NCI-H1417 (cell line): ENCODE data around the gene TTLL3.
"Not testable (repeated sequence)": the region's sequence is repeated elsewhere in the genome, so short reads cannot be mapped to it uniquely, and the experiment has no call there.

Experiments used
- DNase-seq, 3 experiments: peaks; one replicate each; lab custom pipeline; 2025; lab: John Stamatoyannopoulos, UW

TTLL3 gene

DNA sequence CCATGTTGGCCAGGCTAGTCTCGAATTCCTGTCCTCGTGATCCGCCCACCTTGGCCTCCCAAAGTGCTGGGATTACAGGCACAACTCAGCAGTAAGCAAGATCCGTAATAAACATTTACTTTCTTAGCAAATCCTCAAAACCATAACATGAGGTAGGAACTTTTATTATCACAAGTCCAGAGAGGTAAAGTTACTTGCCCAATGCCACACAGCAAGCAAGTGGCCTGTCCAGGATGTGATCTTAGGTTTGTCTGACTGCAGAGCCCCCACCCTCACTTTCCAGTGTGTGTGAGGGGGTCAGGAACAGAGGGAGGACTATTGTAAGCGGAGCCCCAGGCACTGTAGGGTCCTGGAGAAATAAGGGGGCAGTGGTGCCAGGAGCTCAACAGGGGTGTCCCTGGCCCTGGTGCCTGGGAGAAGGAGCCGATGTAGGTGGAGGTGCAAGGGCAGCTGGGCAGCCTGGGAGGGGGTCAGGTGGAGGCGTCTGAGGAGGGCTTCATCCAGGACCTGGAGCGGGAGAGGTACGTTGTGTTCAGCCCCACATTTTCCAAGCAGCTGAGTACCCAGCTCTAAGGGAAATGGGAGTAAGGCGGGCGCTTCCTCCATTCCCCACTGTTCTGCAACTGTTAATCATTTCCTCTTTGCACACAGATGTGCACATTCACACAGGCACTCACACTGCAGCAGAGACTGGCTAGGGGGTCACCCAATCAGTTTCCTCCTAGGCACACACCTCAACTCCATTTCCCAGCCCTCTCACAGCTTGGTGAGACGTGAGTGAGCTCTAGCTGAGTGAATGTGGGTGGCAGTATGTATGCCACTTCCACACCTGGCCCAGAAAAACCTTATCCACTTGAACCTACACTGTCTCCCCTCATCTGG, 27.9 kb downstream of the TTLL3 start:
- no peak for DNase-seq

DNA sequence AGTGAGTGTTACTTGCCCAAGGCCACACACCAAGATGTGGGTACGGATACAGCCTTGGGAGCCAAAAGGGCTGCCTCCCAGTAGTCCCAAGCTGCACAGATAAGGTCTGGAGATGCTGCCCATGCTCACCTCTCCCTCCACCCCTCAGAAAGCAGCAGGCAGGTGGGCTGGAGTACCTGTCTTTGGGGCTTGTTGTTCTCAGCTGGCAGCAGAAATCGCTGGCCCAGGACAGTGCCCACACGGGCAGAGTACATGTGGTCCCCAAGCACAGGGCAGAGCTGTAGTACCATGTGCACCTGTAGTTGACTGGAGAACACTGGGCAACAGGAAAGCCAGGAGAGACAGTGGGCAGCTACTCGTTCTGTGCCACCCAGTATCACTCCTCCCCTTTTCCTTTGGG, 28.8 kb downstream of the TTLL3 start:
- no peak for DNase-seq

DNA sequence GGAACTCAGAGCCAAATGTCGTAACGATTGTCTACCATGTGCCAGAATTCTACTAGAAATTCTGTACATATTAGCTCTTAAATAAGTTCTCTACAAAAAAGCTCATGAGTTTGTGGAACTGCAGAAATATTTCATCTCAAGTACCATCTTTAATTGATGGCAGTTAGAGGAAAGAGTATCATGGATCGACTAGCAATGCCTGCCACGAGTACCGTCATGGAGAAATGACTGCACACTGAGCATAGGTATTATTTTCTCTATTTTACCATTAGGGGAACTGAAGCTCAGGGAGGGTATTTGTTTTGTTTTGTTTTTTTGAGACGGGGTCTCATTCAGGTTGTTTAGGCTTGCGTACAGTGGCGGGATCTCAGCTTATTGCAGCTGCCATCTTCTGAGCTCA, 31.0 kb downstream of the TTLL3 start:
- DNase-seq: no peak

DNA sequence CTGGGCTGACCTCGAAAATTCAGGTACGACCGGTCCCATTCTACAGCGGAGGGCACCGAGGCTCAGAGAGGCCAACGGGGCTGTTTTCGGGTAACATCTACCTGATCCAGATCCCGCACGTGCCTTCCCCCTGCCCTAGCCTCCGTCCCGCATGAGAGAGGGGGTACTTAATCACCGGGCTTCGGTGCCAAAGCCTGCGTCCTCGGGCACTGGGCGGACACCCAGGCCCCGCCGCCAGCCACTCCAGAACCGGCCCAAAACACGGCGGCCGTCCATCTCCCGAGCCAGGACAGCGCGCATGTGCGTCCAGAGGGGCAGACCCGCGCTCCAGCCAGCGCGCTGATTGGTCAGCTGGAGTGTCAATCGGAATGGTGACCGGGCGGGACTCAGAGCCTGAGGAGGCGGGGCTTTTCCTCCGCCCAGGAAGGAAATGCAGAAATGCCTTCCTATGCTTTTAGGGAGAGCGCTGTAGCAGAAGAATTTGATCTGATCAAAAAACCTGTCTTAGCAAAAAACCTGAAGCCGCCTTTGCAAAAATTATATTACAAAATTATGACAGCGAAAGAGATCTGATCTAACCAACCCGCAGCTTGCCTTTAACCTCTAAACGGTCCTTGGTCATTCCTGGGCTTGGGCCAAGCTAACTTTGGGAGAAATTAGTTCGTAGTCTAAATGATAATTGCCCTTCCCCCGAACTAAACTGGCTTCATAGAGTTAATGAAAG, 33.8 kb downstream of the TTLL3 start, which contains the start of gene RPUSD3:
RPUSD3 (minus strand) TSS at position 294 of the 724 bp plus-strand sequence; CDS start at position 276, 18 bp downstream.
- DNase-seq: peak; percentile 84 to 92 (median 91)

DNA sequence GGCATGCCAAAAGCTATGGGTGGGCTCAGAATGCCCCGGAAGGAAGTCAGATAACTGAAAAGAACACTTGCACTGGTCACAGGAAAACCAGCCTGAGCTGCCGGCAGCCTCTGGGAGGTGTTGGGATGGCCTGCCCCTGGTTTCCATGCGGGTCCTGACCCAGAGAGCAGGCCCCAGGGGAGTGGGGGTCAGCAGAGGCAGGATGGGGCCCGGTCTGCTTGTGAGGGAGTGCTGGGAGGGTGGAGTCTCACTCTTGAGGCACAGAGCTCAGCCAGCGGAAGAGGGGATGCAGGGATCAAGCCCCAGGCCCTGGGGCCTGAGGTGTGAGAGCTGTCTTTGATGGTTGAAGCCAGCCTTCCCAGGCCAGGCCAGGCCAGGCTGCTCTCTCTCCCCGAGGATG, 36.2 kb downstream of the TTLL3 start:
- DNase-seq: no peak

DNA sequence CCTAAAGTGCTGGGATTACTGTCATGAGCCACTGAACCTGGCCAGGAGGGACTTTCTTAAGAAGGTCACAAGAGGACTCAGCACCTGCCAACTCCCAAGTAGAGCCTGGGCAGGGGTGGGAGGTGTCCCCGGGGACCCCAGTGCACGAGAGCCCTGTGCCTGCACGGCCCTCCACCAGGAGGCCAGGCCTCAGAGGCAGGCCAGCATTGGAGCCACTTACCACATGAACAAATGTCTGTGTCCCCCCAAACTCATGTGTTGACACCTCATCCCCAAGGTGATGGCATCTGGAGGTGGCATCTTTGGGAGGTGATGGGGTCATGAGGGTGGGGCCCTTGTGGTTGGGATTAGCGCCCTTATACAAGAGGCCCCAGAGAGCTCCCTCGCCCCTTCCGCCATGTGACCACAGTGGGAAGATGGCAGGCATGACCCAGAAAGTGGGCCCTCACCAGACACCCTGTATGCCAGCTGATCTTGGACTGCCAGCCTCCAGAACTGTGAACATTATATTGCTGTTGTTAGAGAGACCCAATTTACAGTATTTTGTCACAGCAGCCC, 36.9 kb downstream of the TTLL3 start:
- no peak for DNase-seq

DNA sequence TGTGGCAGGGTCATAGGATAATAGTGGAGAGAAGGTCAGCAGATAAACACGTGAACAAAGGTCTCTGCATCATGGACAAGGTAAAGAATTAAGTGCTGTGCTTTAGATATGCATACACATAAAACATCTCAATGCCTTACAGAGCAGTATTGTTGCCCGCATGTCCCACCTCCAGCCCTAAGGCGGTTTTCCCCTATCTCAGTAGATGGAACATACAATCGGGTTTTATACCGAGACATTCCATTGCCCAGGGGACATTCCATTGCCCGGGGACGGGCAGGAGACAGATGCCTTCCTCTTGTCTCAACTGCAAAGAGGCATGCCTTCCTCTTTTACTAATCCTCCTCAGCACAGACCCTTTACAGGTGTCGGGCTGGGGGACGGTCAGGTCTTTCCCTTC, 37.8 kb downstream of the TTLL3 start:
- DNase-seq: not testable (repeated sequence)

DNA sequence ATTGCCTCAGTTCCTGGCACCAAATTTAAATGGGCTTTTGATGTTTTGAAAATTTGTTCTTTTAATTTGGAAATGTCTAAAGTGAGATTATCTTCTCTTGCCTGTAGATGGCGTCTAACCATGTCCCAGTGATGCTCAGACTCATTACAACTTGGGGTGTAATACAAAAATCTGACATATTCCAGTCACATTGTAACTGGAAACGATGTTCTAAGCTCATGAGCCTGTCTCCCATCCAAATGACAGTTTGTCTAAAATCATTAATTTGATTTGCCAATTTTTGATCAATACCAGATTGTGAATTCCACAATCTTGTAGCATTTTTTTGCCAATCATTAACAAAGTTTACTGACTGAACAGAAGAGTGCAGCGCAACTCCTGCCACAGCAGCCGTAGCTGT, 38.8 kb downstream of the TTLL3 start:
- peak in 1 of 3 experiments; percentile 17 for DNase-seq

DNA sequence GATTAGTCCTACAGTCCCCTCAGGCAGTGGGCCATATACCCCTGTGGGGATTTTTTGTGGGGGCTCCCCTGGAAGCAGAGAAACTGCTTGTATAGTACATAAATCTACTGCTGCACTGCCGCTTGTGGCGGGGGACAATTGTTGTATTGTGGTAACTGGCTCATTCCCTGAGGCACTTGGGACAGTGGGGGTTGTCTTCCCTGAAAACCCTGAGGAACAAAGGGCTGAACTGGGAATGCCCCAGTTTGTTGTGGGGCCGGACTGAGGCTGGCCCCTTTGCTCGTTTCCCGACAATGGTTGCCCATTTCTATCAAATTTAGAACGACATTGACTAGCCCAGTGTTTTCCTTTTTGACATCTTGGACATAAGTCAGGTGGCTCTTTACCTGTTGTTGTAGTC, 41.3 kb downstream of the TTLL3 start:
- not testable (repeated sequence) for DNase-seq

DNA sequence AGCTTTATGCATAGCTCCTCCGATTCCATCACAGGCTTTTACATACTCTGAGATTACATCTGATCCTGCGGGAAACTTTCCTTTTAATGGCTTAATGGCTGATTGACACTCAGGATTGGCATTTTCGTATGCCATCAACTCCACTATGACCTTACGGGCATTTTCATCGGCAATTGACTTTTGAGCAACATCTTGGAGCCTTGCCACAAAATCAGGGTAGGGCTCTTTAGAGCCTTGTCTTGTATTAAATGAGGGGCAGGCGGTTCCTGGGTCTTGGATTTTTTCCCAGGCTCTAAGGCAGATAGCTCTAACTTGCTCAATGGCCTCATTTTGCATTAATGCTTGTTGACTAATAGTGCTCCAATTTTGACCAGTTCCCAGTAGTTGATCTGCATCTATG, 41.9 kb downstream of the TTLL3 start:
- not testable (repeated sequence) for DNase-seq

DNA sequence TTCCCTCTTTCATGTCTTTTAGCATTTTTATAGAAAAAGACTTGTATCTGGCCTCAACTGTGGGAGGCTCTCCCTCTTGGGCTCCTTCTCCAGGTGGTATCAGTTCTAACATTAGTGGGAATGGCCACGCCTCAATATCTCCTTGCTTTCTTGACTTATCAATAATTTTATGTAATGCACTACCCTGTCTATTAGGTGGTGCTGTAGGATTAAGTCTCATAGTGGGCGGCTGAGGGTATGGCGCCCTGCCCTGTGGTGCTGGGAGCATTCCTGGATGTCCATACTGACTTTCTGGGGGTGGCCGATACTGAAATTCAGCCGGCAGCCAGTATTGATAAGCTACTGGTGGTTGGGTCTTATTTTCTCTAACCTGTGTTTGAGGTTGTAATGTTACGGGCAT, 42.5 kb downstream of the TTLL3 start:
- DNase-seq: no peak

DNA sequence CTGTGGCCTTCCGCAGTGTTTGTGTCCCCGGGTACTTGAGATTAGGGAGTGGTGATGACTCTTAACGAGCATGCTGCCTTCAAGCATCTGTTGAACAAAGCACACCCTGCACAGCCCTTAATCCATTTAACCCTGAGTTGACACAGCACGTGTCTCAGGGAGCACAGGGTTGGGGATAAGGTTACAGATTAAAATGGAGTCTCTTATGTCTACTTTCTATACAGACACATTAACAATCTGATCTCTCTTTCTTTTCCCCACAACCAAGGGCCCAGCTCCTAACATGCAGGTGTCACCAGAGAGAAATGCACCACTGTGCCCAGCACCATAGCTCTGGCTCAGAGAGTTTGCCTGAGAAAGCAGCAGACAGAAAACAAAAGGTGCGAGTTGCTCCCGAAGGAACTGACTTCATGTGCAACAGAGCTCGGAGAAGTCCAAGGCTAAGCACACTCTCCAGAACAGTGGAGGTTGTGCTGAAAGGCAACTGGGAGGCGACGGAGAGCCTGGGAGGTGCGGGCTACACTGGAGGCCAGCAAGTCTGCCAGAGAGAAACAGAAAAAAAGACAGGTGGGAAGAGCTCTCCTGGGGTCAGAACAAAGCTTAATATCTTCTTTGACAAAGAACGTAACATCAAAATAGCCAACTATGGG, 44.4 kb downstream of the TTLL3 start:
- DNase-seq: peak in 2 of 3 experiments; percentile 14 to 40

DNA sequence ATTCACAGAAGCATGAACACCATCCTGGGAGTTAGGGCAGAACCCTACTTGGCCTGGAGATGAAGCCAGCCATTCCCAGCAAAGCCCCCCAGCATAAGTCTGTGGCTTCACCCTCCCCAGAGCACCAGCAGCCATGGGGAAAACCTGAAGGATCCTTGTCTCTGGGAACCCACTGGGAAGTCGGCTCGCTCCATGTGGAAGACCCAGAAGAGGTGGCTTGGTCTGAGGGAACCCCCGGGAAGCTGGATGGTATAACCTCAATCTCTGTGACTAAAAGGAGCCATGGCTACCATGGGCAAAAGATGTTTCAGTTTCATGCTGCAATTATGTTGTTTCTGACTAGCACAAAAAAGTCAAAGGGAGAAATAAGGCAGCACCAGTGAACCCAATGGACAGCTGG, 45.5 kb downstream of the TTLL3 start:
- no peak for DNase-seq

DNA sequence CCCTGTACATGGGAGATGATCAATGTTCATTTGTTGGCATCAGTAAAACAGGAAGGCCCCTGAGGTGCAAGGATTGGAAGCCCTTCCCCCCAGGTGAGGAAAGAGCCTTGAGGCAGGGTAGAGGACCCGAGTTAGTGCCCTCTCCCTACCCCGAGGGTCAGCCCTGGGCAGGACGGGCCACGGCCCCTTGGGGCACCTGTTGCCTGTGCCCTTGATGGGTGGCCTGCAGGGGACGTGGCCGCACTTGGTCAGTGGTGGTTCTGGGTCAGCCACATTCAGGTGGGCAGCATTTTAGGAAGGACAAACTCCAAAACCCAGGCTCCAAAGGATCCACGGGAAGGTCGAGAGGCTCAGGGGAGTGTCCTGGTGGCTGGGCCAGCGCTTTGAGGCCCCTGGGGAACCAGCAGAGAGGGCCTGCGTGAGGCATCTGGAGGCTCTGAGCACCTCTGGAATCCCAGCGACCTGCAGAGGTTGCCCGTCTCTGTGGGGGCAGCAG, 49.5 kb downstream of the TTLL3 start:
- no peak for DNase-seq

DNA sequence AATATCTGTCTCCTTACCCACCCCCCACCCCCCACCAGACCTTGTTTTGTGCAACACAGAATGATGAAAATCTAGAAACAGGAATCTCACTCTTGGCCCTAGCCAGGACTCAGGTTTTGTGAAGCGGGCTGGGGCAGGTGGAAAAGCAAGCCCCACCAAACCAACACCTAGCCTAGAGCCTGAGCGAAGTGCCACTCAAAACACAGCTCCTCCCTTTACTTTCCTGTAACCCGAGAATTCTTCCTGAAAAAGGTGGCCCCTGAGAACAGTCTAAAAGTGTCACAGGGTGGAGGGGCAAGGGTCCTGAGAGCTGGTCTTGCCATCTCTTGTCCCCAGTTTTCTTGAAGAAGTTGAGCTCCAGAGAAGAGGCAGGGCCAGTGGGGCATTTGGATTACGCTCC, 51.1 kb downstream of the TTLL3 start:
- DNase-seq: no peak

DNA sequence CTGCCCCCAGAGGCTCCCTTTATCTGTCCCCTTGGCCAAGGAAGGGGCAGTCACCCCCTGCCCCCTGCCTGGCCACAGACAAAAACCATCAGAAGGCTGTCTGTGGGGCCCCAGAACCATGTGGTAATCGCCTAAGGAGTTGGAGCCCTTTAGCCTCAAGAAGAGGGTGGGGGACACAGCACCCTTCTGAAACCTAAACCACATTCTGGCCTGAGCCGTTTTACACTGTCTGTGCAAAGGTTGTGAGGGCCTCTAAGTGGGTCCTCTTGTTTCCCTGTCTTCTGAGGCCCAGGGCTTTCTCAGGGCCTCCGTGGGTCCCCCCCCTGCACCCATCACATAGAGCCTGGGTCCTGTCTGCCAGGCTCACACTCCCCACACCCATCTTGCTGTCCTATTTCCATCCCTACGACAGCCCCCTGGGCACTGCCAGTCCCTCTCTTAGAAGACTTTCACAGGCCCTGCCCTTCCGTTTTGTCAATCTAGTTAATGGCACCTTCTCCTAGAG, 51.6 kb downstream of the TTLL3 start:
- DNase-seq: no peak

DNA sequence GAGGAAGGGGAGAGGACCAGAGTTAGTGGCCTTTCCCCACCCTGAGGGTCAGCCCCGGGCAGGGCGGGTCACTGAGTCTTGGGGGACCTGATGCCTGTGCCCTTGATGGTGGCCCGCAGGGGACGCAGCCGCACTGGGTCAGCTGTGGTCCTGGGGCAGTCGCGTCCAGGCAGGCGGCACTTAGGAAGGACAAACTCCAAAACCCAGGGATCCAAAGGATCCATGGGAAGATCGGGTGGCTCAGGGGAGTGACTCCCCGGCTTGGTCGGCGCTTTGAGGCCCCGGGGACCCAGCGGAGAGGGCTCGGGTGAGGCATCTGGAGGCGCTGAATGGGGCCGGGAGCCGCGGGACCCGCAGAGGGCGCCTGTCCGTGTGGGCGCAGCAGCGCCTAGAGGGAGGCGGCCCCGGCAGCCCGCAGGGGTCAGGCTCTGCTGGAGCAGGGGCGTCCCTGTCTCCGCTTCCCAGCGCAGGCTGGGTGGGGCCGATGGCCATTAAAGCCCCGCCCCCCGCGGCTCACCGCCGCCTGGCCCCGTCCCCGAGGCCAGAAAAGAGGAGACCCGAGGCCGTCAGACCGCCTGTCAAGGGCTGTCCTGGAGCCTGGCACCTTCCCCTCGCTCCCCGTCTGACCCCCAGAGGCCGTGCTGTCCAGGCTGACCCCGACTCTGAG, 52.5 kb downstream of the TTLL3 start:
- no peak for DNase-seq

DNA sequence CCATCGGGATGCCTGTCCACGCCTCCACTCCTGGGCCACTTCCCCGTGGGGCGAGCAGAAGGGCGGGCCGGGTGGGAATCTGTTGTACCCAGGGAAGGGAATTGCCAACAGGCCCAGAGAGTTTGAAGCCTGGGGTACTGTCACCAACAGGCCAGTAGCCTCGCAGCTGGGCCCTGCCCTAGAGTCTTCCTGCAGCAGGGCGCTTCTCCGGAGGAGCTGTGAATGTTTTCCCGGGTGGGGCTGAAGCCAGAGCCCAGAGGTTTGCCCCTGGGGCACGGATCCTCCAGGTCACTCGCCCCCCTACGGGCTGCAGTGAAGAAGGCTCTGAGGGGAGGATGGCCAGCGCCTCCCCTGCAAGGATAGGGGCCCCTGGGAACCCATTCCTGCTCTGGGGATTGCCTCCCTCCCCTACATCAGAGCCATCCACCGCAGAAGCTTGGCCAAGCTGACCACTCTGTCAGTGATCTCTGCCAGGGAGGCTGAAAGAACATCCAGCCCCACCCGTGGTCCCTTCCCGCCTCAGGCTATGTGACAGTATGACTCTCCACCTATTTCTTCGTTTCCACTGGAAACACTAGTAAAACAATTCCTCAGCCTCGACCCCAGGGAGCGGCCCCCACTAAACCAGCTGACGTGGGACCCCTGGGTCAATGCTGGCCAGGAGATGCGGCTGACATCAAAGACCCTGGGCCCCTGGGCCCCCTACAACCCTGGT, 53.2 kb downstream of the TTLL3 start:
- no peak for DNase-seq

DNA sequence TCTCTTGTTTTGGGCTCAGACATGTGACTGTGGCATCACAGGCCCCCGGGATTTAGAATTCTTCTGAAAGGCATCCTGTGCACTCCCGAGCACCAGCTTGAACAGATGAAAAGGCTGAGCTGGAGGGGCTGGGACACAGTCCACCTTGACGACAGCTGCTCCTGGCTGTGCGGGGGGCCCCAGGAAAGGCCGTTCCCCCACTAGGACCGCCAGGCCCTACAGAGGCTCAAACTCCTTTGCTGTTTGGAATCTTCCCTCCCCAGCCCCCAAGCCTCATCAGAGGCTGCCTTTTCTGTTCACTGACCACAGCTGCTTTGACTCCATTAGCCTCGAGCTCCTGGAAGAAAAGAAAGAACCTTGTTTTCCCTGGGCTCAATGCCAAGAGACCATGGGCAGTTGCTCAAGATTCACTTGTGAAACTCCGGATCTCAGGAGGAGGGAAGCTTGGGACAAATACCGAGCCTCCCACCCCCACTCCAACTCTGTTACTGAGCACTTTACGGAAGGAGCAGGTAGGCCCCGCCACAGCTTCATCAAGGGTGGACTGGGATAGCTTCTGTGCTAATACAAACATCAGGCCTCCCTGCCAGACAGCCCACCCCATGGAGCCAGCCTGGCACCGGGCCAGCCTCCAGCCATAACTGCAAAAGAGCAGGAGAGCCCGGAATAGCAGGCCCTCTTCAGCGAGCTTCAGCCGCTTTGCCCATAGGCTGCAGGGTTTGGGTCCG, 54.3 kb downstream of the TTLL3 start:
- peak in 2 of 3 experiments; percentile 32 to 62 for DNase-seq

DNA sequence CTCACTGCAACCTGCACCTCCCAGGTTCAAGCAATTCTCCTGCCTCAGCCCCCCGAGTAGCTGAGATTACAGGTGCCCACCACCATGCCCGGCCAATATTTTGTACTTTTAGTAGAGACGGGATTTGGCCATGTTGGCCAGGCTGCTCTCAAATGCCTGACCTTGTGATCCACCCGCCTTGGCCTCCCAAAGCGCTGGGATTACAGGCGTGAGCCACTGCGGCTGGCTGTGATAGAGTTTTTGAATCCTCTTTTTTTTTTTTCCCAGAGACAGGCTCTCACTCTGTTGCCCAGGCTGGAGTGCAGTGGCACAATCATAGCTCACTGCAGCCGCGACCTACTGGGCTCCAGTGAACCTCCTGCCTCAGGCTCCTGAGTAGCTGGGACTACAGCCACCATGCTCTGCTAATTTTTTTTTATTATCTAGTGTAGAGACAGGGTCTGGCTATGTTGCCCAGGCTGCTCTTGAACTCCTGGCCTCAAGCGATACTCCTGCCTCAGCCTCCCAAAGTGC, 55.1 kb downstream of the TTLL3 start:
- DNase-seq: not testable (repeated sequence)
